PFSK-1 (cell line): ENCODE data around the gene TTC34.

Experiments
- POLR2AphosphoS5 ChIP-seq: IDR thresholded peaks from 2 replicates; pipeline ENCODE4 v1.6.1; 2012; ENCODE audit warnings: low read depth, mild to moderate bottlenecking, control low read depth, low read length, moderate library complexity
- SIN3A ChIP-seq: IDR thresholded peaks from 2 replicates; pipeline ENCODE4 v1.6.1; 2012; ENCODE audit warnings: mild to moderate bottlenecking, low read length, moderate library complexity, borderline replicate concordance; ENCODE audit not compliant: insufficient read depth
- TF ChIP-seq, protein P1 (sequence below), 2 experiments: IDR thresholded peaks; 2 replicates each; pipeline versions ENCODE4 v1.6.1 to v1.8.0; 2011 to 2012; ENCODE audit warnings: low read depth in 2 of 2, low read length in 2 of 2, control low read depth in 1 of 2, inconsistent platforms in 1 of 2, mild to moderate bottlenecking in 1 of 2, moderate library complexity in 1 of 2; ENCODE audit not compliant: insufficient read depth in 1 of 2

DNA sequence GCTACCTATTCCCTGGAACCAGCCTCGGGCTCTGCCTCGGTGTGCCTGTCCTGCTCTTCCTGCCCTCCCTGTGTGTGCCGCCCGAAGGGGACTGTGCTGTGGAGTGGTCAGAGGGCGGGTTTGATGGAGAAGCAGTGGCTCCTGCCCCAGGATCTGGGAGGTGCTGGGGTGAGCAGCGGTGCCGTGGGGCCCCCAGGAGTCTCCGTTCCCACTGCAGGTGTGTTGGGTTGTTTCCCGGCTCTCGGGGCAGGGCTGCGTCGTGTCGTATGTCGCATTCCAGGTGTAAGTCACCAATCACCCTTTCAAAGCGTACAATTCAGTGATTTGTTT is 32.6 kb upstream of the TTC34 start:
- TF ChIP-seq, protein P1, sequence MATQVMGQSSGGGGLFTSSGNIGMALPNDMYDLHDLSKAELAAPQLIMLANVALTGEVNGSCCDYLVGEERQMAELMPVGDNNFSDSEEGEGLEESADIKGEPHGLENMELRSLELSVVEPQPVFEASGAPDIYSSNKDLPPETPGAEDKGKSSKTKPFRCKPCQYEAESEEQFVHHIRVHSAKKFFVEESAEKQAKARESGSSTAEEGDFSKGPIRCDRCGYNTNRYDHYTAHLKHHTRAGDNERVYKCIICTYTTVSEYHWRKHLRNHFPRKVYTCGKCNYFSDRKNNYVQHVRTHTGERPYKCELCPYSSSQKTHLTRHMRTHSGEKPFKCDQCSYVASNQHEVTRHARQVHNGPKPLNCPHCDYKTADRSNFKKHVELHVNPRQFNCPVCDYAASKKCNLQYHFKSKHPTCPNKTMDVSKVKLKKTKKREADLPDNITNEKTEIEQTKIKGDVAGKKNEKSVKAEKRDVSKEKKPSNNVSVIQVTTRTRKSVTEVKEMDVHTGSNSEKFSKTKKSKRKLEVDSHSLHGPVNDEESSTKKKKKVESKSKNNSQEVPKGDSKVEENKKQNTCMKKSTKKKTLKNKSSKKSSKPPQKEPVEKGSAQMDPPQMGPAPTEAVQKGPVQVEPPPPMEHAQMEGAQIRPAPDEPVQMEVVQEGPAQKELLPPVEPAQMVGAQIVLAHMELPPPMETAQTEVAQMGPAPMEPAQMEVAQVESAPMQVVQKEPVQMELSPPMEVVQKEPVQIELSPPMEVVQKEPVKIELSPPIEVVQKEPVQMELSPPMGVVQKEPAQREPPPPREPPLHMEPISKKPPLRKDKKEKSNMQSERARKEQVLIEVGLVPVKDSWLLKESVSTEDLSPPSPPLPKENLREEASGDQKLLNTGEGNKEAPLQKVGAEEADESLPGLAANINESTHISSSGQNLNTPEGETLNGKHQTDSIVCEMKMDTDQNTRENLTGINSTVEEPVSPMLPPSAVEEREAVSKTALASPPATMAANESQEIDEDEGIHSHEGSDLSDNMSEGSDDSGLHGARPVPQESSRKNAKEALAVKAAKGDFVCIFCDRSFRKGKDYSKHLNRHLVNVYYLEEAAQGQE (IDR thresholded peaks at IDR 0.05; ENCODE audit: insufficient read depth in 1 of 2, low read depth in 2 of 2, low read length in 2 of 2), result no peak
- TF ChIP-seq POLR2AphosphoS5 (no peak), SIN3A (no peak)
